Retina (tissue), 1 donor: Measurements from ENCODE around the gene STRN4.
"Not testable (repeated sequence)": the region's sequence is repeated elsewhere in the genome, so short reads cannot be mapped to it uniquely, and the experiment has no call there.

Experiments
- DNase-seq: peaks from one replicate; pipeline ENCODE4 v3.0.0-alpha.2; 2016

Gene STRN4, protein sequence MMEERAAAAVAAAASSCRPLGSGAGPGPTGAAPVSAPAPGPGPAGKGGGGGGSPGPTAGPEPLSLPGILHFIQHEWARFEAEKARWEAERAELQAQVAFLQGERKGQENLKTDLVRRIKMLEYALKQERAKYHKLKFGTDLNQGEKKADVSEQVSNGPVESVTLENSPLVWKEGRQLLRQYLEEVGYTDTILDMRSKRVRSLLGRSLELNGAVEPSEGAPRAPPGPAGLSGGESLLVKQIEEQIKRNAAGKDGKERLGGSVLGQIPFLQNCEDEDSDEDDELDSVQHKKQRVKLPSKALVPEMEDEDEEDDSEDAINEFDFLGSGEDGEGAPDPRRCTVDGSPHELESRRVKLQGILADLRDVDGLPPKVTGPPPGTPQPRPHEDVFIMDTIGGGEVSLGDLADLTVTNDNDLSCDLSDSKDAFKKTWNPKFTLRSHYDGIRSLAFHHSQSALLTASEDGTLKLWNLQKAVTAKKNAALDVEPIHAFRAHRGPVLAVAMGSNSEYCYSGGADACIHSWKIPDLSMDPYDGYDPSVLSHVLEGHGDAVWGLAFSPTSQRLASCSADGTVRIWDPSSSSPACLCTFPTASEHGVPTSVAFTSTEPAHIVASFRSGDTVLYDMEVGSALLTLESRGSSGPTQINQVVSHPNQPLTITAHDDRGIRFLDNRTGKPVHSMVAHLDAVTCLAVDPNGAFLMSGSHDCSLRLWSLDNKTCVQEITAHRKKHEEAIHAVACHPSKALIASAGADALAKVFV

DNA sequence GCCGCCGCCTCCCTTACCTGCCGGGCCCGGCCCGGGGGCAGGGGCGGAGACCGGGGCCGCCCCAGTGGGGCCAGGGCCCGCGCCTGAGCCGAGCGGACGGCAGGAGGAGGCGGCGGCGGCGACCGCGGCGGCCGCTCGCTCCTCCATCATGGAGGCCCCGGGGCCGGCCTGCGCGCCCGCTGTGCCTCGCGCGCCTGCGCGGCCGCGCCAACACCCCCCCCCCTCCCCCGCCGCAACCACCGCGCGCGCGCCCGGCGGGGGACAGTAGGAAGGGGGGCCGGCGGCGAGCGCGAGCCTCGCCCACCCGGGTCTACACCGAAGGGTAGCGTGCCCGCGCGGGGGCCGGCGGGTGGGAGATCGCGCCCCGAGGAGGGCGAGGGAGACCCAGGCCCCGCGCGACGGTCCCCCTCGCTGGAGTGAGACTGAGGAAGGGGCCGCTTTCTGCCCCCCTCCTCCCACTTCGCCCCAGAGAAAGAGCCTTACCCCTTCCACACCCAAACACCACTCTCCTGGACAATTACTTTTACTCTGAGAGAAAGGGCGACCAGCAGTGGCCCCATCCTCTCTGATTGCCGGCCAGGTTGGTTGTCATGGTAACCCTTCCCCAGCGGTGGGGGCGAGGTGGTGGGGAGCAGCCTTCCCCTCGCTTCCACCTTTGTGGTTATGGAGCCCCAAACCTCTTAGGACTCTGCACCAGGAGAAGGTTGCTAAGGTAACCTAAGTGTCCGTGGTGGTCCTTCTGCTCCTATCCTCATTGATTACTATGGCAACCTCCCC is at the start of gene STRN4:
STRN4 (minus strand) TSS at position 170 of the 777 bp plus-strand sequence; CDS start at position 150, 20 bp downstream.
- peak; percentile 77 for DNase-seq

DNA sequence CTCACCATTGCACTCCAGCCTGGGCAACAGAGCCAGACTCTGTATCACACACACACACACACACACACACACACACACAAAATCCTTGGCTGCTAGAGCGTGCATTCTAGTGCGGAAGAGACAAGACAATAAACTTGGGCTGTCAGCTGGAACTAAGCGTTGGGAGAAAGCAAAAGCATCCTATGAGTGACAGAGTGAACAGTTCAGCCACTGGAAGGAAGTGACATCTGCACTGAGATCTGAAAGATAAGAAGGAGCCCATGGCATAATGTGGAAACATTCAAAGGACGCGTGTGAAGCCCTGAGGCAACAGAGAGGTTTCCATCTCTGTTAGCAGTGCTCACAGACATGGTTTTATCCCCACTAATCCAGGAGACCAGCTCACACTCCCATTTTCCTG is 45.7 kb upstream of the STRN4 start:
- no peak for DNase-seq

DNA sequence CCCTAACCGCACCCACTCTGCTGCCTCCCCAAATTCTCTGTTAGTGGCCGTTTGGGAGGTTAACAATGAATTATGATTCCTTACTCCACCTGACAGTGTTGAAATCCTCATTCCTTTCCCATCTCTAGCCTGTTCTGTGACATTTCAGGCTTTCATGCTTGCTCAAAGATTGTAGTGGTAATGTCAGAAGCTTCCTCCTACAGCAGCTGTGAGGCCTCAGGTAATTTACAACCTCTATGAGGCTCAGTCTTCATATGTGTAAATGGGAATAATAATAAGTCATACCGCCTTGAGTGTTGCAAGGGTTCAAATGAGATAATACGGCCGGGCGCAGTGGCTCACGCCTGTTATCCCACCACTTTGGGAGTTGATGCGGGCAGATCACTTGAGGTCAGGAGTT is 43.1 kb upstream of the STRN4 start:
- no peak for DNase-seq

DNA sequence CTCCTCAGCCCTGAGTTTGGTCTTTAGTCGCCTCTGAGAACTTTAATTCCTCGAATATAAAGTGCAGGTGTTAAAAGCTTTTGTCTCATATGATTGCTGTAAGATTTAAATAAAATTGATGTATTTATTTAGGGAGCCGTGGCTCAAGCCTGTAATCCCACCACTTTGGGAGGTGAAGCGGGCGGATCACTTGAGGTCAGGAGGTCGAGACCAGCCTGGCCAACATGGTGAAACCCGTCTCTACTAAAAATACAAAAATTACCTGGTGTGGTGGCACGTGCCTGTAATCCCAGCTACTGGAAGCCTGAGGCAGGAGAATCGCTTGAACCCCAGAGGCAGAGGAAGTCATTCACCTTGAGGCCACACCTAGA is 42.7 kb upstream of the STRN4 start:
- DNase-seq = no peak

DNA sequence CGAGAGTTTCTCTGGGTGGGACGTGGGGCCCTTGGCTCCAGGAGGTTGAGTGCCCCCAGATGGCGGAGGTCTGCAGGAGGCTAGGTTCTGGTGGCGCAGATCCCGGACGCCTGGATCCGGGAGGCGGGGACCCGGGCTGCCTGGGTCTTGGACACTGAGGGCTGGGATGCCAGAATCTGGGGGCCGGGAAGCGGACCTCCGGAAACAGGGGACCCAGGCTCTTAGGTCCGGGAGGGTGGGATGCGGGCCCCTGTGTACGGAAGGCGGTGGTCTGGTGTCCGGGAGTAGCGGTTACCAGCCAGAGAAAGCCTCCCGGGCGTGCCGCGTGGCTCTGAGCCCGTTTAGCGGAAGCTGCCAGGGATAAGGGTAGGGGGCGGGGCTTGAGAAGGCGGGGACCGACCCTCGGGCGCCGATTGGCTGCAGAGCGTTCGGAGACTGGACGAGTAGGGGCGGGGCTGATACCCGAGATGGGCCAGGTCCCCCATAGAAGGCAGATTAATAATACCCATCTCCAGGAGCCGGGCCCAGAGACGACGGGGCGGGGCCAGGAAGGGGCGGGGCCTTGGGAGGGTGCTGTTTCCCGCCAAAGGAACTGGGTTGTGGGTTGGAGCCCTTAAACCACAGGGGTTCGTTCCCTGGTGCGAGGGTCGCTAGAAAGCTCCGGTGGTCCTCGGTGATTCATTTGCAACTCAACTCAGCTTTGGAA is 42.2 kb upstream of the STRN4 start, which contains the start of gene SLC1A5:
SLC1A5 (minus strand) TSS at position 333 of the 706 bp plus-strand sequence. CDS start 629 bp downstream, outside the sequence.
- DNase-seq = peak; percentile 93

DNA sequence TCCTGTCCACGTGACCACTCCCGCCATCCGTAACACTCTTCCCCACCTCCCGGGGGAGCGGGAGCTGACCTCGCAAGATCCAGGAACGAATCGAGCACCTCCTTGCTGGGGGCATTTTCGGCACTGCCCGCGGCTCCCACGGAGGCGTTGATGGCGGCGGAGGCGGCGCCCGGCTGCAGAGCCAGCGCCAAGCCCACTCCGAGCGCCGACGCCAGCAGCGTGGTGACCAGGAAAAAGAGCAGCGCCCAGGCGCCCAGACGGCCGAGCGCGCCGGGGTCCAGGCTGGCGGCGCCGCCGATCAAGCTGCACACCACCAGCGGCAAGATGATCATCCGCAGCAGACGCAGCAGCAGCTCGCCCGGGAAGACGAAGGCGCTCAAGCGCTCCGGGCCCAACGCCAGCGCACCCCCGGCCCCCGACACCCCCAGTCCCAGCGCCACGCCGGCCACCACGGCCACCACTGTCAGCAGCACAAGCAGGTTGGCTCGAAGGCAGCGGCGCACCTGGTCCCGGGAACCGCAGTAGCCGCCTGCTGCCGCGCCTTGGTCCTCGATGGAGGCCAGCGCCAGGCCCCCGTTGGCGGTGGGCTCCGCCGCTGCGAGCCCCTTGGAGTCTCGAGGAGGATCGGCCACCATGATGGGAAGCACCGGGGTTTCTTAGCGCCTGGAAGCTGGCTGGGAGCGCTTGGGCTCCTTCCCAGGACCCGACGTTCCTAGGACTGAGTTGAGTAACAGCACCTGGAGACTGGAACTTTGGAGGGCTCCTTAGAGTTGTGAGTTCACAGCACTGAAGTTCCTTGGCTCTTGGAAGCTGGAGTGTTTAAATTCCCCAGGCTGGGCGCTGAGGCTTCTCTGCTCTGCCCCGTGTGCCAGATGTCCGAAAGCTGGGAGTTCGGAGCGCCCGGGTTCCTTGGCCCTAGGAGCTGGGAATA is 41.3 kb upstream of the STRN4 start:
- DNase-seq = peak; percentile 78

DNA sequence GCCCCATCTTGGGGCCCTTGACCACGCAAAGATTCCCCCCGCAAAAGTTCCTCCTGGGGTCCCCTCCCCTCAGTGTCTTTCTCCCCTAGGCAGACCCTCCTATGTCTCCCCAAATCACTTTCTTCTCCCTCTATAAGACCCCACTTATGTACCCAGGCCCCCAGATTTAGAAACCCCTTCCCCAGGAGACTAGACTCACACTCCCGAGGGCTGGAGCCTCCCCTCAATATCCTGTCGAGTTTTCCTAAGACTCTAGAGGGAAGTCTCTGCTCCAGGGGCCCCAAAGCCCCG is 40.7 kb upstream of the STRN4 start:
- DNase-seq = no peak

DNA sequence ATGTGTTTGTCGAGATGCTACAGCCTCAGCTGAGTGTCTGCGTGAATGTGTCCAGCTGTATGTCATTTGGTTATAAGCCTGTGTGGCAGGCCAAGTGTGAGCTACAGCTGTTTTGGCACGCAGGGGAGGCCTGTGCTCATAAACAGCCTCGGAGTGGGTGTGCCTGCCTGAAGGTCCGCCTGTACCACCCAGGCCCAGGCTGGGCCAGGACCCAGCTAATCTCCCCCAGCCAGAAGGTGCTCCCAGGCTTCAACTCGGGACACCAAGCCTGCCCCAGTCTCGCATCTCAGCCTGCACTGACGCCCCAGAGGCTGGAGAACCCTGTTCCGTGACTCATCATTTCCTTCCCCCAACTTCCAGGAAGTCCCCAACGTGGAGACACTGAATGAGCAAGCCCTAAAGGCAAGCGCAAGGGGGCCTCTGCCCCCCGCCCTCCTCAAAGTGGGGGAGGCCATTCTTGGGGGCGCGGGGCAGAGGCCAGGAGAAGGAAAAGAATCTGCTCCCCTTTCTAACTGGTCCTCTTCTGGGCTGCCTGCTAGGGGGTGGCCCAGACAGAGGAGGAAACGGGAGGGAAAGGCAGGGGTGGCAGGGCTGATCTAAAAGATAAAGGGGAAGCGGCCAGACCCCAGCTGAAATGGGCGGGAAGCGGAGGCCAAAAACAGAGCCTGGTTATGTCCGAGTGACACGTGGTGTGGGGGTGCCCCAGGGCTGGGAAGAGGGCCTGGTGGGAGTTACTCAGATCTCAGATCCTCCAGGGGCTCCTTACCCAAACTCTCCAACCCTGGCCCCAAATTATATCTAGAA is 40.2 kb upstream of the STRN4 start:
- DNase-seq = peak; percentile 58

DNA sequence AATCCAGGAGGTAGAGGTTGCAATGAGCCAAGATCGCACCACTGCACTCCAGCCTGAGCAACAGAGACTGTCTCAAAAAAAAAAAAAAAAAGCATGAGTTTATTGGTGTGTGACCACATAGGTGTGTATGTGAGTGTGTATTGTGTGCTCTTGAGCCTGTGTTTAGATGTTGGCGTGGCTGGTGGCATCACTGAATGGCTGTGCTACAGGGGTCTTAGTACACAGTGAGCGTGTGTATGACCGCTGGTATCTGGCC is 39.7 kb upstream of the STRN4 start:
- DNase-seq = no peak

DNA sequence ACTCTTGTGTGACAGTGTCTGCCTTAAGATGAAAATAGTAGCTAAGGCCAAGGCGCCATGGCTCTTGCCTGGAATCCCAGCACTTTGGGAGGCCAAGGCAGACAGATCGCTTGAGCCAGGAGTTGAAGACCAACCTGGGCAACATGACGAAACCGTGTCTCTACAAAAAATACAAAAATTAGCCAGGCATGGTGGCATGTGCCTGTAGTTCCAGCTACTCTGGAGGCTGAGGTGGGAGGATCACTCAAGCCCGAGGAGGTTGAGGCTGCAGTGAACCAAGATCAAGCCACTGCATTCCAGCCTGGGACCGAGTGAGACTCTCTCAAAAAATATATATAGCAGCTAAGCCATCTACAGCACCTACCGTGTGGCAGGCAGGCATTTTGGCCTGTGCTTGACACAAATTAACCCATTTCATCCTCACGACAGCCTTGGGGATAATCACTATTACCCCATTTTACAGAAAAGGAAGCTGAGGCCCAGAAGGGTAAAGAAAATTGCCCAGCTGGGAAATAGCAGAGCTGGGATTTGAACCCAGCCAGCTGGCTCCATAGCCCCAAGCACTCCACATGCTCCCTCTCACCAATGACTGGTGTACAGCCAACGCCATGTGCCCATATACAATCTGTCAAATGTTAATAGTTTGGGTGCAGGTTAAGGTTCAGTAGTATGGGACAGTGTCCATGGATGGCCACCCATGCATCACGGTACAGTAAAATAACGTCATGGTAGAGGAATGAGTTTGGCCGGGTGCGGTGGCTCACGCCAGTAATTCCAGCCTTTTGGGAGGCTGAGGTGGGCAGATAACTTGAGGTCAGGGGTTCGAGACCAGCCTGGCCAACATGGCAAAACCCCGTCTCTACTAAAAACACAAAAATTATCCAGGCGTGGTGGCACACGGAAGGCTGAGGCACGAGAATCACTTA is 39.1 kb upstream of the STRN4 start:
- peak; percentile 11 for DNase-seq

DNA sequence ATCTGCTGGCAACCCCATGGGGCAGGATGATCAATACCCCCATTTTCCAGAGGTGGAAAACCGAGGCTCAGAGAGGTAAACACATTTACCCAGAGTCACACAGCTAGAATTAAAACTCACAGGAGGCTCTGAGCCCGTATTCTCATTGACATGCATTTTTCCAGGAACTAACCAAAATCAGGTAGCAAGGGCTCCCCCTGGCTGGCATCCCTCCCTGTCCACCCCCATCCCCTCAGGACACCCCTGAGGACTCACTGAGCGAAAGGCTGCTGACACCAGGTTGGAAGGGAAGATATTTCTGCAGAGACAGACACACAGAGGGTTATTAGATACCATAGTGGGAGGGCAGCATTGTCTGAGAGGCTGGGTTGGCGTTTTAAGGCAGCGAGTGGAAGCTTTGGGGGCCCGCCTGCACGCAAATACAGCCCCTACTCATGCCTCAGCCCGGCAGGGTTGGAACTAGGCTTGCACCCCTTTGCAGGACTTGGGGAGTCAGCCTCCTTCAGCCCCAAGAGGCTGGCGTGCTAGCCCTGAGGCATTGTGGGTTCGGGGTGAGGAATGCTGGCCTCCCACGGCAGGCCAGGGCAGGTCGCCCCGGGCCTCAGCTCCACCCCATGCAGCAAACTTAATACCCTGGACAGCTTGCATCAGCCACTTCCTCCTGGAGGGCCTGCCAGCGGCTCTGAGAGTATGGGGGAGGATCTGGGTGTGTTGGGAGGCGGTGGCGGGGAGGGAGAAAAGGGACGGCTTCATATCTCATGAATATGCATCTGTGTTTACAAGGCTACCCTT is 38.2 kb upstream of the STRN4 start:
- no peak for DNase-seq

DNA sequence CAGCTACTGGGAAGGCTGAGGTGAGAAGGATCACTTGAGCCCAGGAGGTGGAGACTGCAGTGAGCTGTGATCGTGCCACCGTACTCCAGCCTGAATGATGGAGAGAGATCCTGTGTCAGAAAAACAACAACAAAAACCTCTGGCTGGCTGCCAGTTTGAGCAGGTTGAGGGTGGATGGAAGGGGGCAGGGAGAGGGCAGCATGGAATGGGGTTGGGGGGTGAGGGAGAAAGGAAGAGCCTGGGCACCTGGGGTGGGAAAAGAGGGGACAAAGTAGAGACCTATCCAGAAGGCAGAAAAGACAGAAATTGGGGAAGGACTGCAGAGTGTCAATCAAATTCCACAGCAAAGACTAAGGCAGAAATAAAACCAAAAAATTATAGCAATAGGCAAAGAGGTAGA is 37.4 kb upstream of the STRN4 start:
- DNase-seq = no peak

DNA sequence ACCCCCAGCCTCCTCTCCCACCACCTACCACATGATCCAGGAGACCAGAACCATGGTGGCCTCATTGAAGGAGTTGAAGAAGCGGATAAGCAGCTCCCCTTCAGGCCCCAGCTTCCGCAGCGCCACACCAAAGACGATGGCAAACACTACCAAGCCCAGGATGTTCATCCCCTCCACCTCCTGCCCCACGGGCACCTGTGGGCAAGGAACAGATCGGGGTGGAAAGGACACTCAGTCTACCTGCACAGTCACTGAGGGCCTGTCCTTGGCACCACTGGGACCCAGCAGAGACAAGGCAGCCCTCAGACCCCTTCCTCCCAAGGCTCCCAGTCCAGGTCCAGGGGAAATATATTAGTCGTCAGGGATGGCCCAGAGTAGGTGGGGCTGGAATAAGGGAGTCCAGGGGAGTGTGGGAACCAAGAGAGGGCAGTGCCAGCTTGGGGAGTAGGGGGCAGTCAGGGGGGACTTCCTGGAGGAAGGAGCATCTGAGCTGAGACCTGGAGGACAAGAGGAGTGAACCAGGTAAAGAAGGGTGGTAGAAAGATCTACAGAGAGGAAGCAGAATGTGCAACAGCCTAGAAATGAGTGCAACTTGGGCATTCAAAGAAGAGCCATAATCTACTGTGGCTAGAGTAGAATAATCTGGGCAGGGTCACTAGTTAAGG is 36.2 kb upstream of the STRN4 start:
- no peak for DNase-seq

DNA sequence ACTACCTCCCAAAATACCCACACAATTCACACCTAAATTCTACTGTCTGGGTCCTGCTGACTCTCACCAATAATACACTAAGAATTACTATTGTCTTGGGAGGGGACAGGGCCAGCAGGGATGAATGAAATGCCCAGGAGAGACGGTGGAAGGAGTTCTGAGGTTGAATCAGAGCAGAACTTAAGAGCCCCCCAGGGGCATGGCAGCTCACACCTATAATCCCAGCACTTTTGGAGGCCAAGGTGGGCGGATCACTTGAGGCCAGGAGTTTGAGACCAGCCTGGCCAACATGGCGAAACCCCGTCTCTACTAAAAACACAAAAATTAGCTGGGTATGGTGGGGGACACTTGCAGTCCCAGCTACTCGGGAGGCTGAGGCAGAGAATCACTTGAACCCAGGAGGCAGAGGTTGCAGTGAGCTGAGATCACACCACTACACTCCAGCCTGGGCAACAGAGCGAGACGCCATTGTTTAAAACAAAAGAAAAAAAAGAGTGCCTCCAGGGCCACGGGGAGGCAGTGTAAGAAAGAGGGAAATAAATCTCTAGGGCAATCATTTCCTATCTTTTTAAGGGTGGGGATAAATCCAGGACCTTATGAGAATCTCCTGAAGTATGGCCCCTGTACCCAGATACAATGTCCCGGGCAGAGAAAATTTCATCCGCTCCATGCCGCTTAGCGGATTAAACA is 31.9 kb upstream of the STRN4 start:
- not testable (repeated sequence) for DNase-seq

DNA sequence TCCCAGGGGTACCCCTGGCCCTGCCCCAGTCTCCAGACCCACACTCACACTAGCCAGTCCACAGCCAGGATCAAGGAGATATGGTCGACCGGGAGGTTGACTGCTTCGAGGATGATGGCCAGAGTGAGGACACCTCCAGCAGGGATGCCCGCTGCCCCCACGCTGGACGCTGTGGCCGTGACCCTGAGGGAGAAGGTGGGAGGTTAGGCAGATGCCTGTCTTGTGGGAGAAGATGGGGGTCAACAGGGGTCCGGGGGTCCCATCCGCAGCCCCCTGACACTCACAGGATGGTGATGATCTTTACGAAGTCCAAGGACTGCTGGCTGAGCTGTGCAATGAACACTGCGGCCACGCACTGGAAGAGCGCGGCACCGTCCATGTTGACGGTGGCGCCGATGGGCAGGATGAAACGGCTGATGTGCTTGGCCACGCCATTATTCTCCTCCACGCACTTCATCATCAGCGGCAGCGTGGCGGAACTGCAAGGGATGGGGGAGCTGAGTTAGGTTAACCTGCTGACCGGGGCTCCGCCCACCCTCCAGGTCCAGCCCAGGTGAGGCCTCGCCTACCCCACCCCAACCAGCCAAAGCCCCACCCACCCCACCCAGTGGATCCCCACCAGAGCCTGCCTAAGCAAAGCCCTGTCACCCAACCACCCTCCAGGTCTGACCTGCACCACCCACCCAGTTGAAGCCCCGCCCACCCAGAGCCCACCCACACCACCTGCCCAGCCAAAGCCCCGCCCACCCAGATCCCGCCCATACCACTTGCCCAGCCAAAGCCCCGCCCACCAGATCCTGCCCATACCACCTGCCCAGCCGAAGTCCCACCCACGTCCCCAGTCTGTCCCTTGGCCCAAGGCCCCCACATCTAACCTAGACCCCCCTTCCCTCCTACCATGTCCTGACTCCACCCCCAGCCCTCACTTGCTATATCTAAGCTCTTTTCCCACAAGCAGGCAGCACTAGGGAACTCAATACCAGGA is 31.0 kb upstream of the STRN4 start:
- no peak for DNase-seq

DNA sequence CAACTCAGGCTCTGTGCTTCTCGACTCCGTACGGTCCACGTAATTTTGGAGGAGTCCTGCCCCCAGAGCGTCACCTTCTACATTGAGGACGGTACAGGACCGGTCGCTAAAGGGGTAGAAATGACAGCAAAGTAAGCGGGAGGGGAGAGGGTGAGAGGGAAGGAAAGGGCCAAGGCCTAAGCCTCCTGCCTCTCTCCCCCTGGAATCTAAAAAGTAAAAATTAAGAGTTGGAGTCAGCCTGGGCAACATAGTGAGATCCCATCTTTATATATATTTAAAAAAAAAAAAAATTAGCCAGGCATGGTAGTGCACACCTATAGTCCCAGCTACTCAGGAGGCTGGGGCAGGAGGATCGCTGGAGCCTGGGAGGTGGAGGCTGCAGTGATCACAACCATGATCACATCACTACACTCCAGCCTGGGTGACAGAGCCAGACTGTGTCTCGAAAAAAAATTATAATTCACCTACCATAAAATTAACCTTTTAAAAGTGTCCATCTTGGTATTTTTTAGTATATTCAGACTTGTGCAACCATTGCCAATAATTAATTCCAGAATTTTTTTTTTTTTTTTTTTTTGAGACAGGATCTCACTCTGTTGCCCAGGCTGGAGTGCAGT is 29.5 kb upstream of the STRN4 start:
- DNase-seq = no peak
